ENCODE data around the gene TRIM54.
"Not testable (repeated sequence)": the region's sequence is repeated elsewhere in the genome, so short reads cannot be mapped to it uniquely, and the experiment has no call there.

The TRIM54 gene

GRCh38 chr2:27285481-27285880, 3.3 kb downstream of the TRIM54 start:
- no peak for DNase-seq

- DNase-seq: no peak
Observed at GRCh38 chr2:27288610-27289009, 6.4 kb downstream of the TRIM54 start.

GRCh38 chr2:27290549-27290948, 8.3 kb downstream of the TRIM54 start:
- peak in 1 of 2 experiments; percentile 8 for DNase-seq

DNA sequence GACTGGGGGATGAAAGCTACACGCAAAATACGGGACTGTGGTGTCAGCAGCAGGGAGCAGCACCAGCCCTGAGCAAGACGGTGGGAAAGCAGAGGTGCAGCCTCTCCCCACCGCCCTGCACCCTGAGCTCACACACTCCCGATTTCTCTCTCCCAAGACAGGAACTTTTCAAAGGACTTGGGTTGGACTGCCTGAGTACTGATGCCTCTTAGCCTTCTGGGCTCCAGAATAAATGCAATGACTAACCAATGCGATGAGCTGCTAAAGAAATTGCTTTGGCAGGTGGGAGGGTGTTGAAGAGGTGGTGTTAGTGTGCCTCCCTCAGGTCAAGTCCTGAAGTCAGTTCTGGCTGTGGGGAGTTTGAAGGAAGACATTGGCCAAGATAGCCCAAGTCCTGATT, 9.6 kb downstream of the TRIM54 start:
- no peak for DNase-seq

- no peak for DNase-seq
Observed at GRCh38 chr2:27294928-27295327, 12.7 kb downstream of the TRIM54 start.

GRCh38 chr2:27296481-27296880, 14.3 kb downstream of the TRIM54 start:
- DNase-seq: no peak

- no peak for DNase-seq
Observed at GRCh38 chr2:27297195-27297594, 15.0 kb downstream of the TRIM54 start.

DNA sequence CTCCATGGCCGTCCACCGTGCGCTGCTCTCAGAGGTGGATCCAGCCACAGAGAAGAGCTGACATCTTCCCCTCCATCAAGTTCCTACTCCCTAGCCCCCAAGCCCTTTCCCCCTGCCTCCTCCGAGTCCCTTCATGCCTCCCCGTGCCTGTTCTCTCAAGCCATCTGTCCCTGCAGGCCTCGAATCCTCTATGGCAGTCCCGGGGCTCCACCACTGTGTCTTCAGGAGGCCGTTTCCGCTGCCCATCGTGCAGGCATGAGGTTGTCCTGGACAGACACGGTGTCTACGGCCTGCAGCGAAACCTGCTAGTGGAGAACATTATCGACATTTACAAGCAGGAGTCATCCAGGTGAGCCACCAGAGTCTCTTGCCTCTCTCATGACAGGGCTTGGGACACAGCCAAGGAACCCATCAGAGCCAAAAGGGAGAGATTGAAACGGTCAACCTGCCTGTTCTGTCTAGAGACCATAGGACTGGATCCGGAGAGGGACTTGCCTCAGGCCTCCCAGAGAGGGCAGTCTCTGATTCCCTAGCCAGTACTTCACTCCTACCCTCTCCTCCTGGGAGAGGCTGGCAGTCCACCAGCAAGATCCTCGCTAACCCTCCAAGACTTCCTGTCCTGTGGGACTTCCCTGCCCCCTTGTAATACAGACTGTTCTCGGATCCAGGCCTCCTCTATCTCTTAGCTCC, 16.3 kb downstream of the TRIM54 start:
- DNase-seq: no peak

DNA sequence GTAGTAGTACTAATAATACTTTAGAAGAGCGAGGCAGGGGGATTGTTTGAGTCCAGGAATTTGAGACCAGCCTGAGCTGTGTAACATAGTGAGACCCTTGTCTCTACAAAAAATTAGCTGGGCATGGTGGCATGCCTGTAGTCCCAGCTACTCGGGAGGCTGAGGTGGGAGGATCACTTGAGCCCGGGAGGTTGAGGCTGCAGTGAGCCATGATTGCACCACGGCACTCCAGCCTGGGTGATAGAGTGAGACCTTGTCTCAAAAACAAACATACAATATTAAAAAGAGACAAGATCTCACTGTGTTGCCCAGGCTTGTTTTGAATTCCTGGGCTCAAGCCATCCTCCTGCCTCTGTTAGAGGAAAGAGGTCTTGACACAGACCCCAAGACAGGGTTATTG, 18.4 kb downstream of the TRIM54 start:
- DNase-seq: not testable (repeated sequence)

- peak; percentile 70 to 87 for DNase-seq
Observed at GRCh38 chr2:27303093-27304025, 21.1 kb downstream of the TRIM54 start.

DNA sequence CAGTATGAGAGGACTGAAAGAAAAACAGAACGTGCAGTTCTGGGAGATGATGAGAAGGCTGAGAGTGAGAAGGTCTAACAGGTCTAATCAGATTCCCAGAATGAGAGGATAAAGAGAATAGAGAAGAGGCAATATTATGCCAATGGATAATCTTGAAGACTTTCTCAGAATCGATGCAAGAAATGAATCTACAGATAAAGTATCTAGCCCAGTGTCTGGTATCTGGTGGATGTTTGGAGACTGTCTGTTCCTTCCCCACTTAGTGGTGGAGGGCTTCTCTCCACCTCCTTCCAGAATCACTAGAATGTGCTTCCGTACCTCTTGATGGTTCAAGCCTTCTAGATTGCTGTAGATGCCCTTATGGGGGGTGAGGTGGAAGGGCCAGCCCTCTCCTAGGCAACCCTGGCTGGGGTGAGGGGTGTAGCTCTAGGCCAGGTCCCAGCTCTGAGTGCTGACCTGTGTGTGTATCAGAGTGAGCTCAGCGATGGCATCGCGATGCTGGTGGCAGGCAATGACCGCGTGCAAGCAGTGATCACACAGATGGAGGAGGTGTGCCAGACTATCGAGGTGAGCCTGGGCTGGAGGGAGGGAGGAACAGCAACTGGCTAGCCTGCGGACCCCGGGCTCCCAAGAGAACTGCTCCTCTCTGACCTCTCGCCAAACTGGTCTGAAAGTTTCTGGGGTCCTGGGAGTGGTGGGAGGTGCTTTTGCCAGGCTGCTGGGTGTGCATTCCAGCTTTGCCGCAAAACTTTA, 22.4 kb downstream of the TRIM54 start:
- no peak for DNase-seq

DNA sequence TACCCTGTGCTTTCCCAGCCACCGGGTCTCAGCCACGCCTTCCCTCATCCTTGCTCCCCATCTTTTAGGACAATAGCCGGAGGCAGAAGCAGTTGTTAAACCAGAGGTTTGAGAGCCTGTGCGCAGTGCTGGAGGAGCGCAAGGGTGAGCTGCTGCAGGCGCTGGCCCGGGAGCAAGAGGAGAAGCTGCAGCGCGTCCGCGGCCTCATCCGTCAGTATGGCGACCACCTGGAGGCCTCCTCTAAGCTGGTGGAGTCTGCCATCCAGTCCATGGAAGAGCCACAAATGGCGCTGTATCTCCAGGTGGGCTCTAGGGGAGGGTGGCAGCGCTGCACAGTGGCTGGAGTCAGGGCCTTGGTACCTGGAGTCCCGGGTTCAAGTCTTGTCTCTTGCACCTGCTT, 23.3 kb downstream of the TRIM54 start:
- no peak for DNase-seq

- no peak for DNase-seq
Observed at GRCh38 chr2:27306136-27306535, 23.9 kb downstream of the TRIM54 start.

DNA sequence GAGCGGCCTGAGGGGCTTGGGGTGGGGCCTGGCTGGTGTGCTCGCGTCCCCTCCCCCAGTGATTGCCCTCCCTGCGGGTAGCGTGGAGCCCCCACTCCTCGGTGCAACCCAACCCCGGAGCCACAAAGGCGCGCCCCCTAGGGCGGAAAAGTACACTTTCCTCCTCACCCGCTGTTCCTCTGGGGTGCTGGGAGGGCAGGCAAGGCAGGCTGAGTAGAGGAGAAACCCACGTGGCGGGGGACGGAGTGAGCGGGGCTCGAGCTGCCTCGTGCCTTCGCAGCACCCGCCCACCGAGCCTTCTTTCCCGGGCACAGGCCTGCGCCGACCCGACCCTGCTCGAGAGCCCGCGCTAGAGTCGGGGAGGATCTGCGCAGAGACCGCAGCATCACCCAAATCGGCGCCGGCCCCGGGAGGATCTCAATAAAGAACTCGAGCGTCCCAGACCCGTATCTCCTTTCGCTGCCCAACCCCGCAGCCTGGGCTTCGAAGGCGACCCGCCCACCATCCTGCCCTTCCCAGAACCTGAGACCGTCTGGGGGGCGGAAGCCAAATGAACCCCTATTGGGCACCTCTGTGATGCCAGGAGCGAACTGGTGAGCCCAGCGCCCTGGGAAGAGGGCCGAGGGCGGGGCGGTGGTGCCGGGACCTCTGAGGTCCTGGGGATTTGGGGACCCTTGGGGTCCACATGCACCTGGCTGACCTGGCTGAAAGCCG, 24.5 kb downstream of the TRIM54 start:
- DNase-seq: no peak

- no peak for DNase-seq
Observed at GRCh38 chr2:27307287-27307544, 25.0 kb downstream of the TRIM54 start.

DNA sequence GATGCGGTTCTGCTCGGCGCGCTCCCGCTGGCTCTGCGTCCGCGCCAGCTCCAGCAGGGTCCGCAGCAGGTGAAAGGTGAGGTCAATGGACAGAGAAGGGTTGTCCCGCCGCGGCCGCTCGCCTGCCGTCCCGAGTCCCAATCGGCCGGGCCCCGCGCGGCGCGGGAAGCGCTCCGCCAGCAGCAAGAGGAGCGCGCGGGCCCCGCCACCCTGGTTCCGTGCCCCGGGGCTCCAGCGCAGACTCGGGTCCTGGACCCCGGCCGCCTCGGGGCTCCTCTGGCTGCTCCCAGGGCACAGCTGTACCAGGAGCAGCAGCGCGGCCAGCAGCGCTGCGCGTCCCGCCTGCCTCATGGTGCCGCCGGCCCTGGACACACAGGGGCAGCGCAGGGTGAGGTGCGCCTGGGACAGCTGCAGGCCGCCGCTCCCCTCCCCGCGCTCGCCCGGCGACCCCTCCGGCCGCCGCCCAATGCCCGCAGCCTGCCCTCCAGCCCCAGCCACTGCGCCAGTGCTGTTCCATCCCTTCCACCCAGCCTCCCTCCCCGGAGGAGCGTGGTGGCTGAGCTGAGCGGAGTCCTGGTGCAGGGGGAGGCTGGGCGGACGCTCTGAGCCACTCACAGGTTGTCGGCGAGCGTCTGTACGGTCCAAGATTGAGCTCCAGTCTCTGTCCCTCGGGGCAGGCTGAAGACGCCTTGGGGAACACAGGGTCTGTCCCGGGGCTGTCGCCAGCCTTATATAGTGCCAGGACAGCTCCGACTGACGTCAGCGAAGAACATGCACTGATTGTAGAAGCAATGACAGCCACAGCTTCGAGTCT, 25.5 kb downstream of the TRIM54 start:
- no peak for DNase-seq

GRCh38 chr2:27308359-27308881, 26.2 kb downstream of the TRIM54 start, which contains the start of gene UCN:
Gene UCN, minus strand, starts transcription at chr2:27308445. Its CDS starts 550 bp downstream, at chr2:27307895.
- no peak for DNase-seq

DNA sequence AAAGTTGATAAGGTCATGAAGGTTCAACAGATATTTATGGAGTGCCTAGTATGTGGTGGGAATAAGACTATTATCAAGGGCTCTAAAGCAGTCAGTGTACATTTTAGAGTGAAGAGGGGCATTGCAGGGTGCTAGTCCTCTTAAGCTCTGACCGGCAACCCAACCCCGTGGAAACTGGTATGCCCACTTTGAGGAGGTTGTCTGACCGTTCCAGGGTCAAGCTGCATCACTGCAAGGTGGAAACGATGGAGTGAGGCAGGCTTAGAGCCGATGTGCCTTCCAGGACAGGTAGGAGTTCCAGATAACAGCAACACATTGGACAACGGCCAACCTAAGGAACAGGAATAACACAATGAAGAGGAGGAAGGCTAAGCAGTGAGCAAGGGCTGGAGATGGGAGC, 27.4 kb downstream of the TRIM54 start:
- DNase-seq: no peak

GRCh38 chr2:27312152-27312551, 29.9 kb downstream of the TRIM54 start:
- DNase-seq: no peak

GRCh38 chr2:27313882-27314645, 31.8 kb downstream of the TRIM54 start:
- DNase-seq: no peak

DNA sequence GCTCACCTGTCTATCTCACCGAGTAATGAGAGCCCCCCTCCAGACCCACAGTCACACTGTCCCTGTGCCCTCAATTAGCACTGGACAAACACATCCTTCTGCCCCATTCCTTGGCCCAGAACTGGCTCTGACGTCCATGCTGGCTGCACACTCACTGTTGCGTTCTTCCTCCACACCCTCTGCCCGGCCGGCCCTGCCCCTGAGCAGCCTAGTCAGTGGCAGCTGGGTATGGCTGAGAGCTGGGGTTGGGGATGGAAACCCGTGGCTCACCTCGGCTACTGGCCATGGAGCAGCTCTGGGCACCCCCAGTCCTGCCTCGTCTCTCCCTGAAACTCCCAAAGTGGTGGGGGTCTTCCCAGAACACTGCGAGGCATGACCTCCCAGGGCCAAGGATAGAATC, 32.5 kb downstream of the TRIM54 start:
- no peak for DNase-seq

Data from Kasumi-1 (cell line).